BLaER1 treated with 17β-estradiol and CSF1 and Interleukin-3, amounts not matched to agents 10 nM and 100 nM (cell line): ENCODE measurements around the gene KY.

Source experiments
- H3K27ac ChIP-seq, 11 experiments: shearing (Covaris generic); formaldehyde crosslinking; 2 replicates each; pipeline ENCODE4 v1.8.1; 2022
- H3K27me3 ChIP-seq, 11 experiments: shearing (Covaris generic); formaldehyde crosslinking; 2 replicates each; pipeline ENCODE4 v1.8.1; 2022
- H3K36me3 ChIP-seq, 11 experiments: shearing (Covaris generic); formaldehyde crosslinking; 2 replicates each; pipeline ENCODE4 v1.8.1; 2022
- H3K4me1 ChIP-seq, 10 experiments: shearing (Covaris generic); formaldehyde crosslinking; 2 replicates each; pipeline ENCODE4 v1.8.1; 2022
- H3K4me2 ChIP-seq, 11 experiments: shearing (Covaris generic); formaldehyde crosslinking; 2 replicates each; pipeline ENCODE4 v1.8.1; 2022
- H3K4me3 ChIP-seq, 10 experiments: shearing (Covaris generic); formaldehyde crosslinking; 2 replicates each; pipeline ENCODE4 v1.8.1; 2022
- H3K9ac ChIP-seq, 11 experiments: shearing (Covaris generic); formaldehyde crosslinking; 2 replicates each; pipeline ENCODE4 v1.8.1; 2022
- H3K9me3 ChIP-seq, 11 experiments: shearing (Covaris generic); formaldehyde crosslinking; replicated peaks in 1 of 11; 2 replicates each; pipeline ENCODE4 v1.8.1; 2022
- H4K20me1 ChIP-seq, 11 experiments: shearing (Covaris generic); formaldehyde crosslinking; 2 replicates each; pipeline ENCODE4 v1.8.1; 2022
- Cebpa-rat ChIP-seq, 11 experiments: shearing (Covaris generic); IDR thresholded peaks; 2 replicates each; pipeline ENCODE4 v1.8.1; 2022

Gene KY

GRCh38 chr3:134640872-134641470 lies 9.9 kb downstream of the KY start:
- H3K4me3 ChIP-seq: no peak overlapping the region
- H3K9ac ChIP-seq: no peak overlapping the region
- no peak overlapping the region for H3K27ac ChIP-seq
- no peaks in the 10 kb centered on the region for H3K9me3 ChIP-seq
- H3K4me2 ChIP-seq: no peak overlapping the region
- H3K27me3 ChIP-seq: no peaks in the 10 kb centered on the region
- TF ChIP-seq Cebpa-rat (IDR thresholded peaks at IDR 0.05): no peak
- no peaks in the 10 kb centered on the region for H3K4me1 ChIP-seq
- no peaks in the 10 kb centered on the region for H3K36me3 ChIP-seq
- no peaks in the 10 kb centered on the region for H4K20me1 ChIP-seq

GRCh38 chr3:134640378-134640777 lies 10.4 kb downstream of the KY start:
- no peak for TF ChIP-seq Cebpa-rat (IDR thresholded peaks at IDR 0.05)
- no peak overlapping the region for H3K27ac ChIP-seq
- no peaks in the 10 kb centered on the region for H3K27me3 ChIP-seq
- H3K4me1 ChIP-seq: no peaks in the 10 kb centered on the region
- no peaks in the 10 kb centered on the region for H3K36me3 ChIP-seq
- H3K9ac ChIP-seq: no peak overlapping the region
- no peak overlapping the region for H3K4me3 ChIP-seq
- H3K9me3 ChIP-seq: no peaks in the 10 kb centered on the region
- no peak overlapping the region for H3K4me2 ChIP-seq
- no peaks in the 10 kb centered on the region for H4K20me1 ChIP-seq

- H3K36me3 ChIP-seq: no peaks in the 10 kb centered on the region
- H3K4me2 ChIP-seq: no peak overlapping the region
- H4K20me1 ChIP-seq: no peaks in the 10 kb centered on the region
- H3K4me3 ChIP-seq: no peak overlapping the region
- H3K27me3 ChIP-seq: no peaks in the 10 kb centered on the region
- H3K4me1 ChIP-seq: no peaks in the 10 kb centered on the region
- TF ChIP-seq Cebpa-rat (IDR thresholded peaks at IDR 0.05): no peak
- H3K9ac ChIP-seq: no peak overlapping the region
- peaks cover 0 to 3% (median 0%) of the 10 kb centered on the region in 11 experiments; a peak in 1 of 22 replicates for H3K9me3 ChIP-seq
- H3K27ac ChIP-seq: no peak overlapping the region
Observed at GRCh38 chr3:134638385-134639030, 12.3 kb downstream of the KY start.

- H3K4me2 ChIP-seq: no peak overlapping the region
- H3K4me1 ChIP-seq: no peaks in the 10 kb centered on the region
- no peaks in the 10 kb centered on the region for H4K20me1 ChIP-seq
- no peak overlapping the region for H3K9ac ChIP-seq
- H3K27me3 ChIP-seq: no peaks in the 10 kb centered on the region
- TF ChIP-seq Cebpa-rat (IDR thresholded peaks at IDR 0.05): no peak
- no peak overlapping the region for H3K4me3 ChIP-seq
- H3K36me3 ChIP-seq: no peaks in the 10 kb centered on the region
- peaks cover under 1 to 20% (median 6%) of the 10 kb centered on the region in 11 experiments; a peak in 16 of 22 replicates for H3K9me3 ChIP-seq
- H3K27ac ChIP-seq: no peak overlapping the region
Observed at GRCh38 chr3:134636406-134636805, 14.4 kb downstream of the KY start.

GRCh38 chr3:134630506-134630905 lies 20.3 kb downstream of the KY start:
- H3K27ac ChIP-seq: no peak overlapping the region
- H3K36me3 ChIP-seq: no peaks in the 10 kb centered on the region
- peaks cover 21 to 45% (median 31%) of the 10 kb centered on the region in 11 experiments for H3K9me3 ChIP-seq
- peaks cover 0 to 5% (median 0%) of the 10 kb centered on the region in 10 experiments; a peak in 1 of 20 replicates for H3K4me1 ChIP-seq
- TF ChIP-seq Cebpa-rat (IDR thresholded peaks at IDR 0.05): no peak
- H3K4me2 ChIP-seq: no peak overlapping the region
- no peak overlapping the region for H3K9ac ChIP-seq
- no peaks in the 10 kb centered on the region for H4K20me1 ChIP-seq
- H3K27me3 ChIP-seq: no peaks in the 10 kb centered on the region
- H3K4me3 ChIP-seq: no peak overlapping the region

- Histone ChIP-seq H3K36me3 (no peaks in the 10 kb centered on the region), H3K27me3 (no peaks in the 10 kb centered on the region), H4K20me1 (no peaks in the 10 kb centered on the region), H3K27ac (no peak overlapping the region), H3K9ac (no peak overlapping the region), H3K4me1 (peaks cover 0 to 5% (median 0%) of the 10 kb centered on the region in 10 experiments; a peak in 1 of 20 replicates), H3K9me3 (peaks cover 21 to 45% (median 31%) of the 10 kb centered on the region in 11 experiments), H3K4me2 (no peak overlapping the region), H3K4me3 (no peak overlapping the region)
- no peak for TF ChIP-seq Cebpa-rat (IDR thresholded peaks at IDR 0.05)
Observed at GRCh38 chr3:134628884-134629283, 21.9 kb downstream of the KY start.

GRCh38 chr3:134627831-134628230 lies 23.0 kb downstream of the KY start:
- Histone ChIP-seq H3K4me1 (peaks cover 0 to 5% (median 0%) of the 10 kb centered on the region in 10 experiments; a peak in 1 of 20 replicates), H4K20me1 (no peaks in the 10 kb centered on the region), H3K9ac (no peak overlapping the region), H3K27me3 (no peaks in the 10 kb centered on the region), H3K27ac (no peak overlapping the region), H3K36me3 (no peaks in the 10 kb centered on the region), H3K9me3 (peaks cover 21 to 39% (median 31%) of the 10 kb centered on the region in 11 experiments), H3K4me3 (no peak overlapping the region), H3K4me2 (no peak overlapping the region)
- TF ChIP-seq Cebpa-rat (IDR thresholded peaks at IDR 0.05): no peak

GRCh38 chr3:134625885-134626741 lies 24.7 kb downstream of the KY start:
- Histone ChIP-seq H3K36me3 (no peaks in the 10 kb centered on the region), H4K20me1 (no peaks in the 10 kb centered on the region), H3K9ac (no peak overlapping the region), H3K4me3 (no peak overlapping the region), H3K4me1 (peaks cover 0 to 15% (median 0%) of the 10 kb centered on the region in 10 experiments; a peak in 3 of 20 replicates), H3K27ac (no peak overlapping the region), H3K4me2 (no peak overlapping the region), H3K27me3 (no peaks in the 10 kb centered on the region), H3K9me3 (peaks cover 14 to 25% (median 24%) of the 10 kb centered on the region in 11 experiments)
- TF ChIP-seq Cebpa-rat (IDR thresholded peaks at IDR 0.05): no peak

- TF ChIP-seq Cebpa-rat (IDR thresholded peaks at IDR 0.05): no peak
- no peaks in the 10 kb centered on the region for H3K27me3 ChIP-seq
Observed at GRCh38 chr3:134625462-134625861, 25.4 kb downstream of the KY start.

More at GRCh38 chr3:134625462-134625861, 25.4 kb downstream of the KY start:
- Histone ChIP-seq H3K9ac (no peak overlapping the region), H3K36me3 (no peaks in the 10 kb centered on the region), H3K4me2 (no peak overlapping the region), H3K4me1 (peaks cover 0 to 15% (median 0%) of the 10 kb centered on the region in 10 experiments; a peak in 3 of 20 replicates), H4K20me1 (no peaks in the 10 kb centered on the region), H3K4me3 (no peak overlapping the region), H3K9me3 (peaks cover 8 to 18% (median 17%) of the 10 kb centered on the region in 11 experiments), H3K27ac (no peak overlapping the region)
